ENCODE results near the gene ESYT3.

ESYT3 gene

GRCh38 chr3:138441256-138441655 lies 6.8 kb downstream of the ESYT3 start:
- no peaks in the 10 kb centered on the region for H3K79me2 ChIP-seq (ENCODE audit: insufficient read depth, low read depth)
- no peak overlapping the region for H2AFZ ChIP-seq (ENCODE audit: low read depth)
- no peak overlapping the region for H3K4me3 ChIP-seq (IDR thresholded peaks at IDR 0.05; ENCODE audit: insufficient read depth, low read depth, low read length)
- H3K27me3 ChIP-seq (ENCODE audit: insufficient read depth, low read depth): no peaks in the 10 kb centered on the region
- H3K36me3 ChIP-seq (ENCODE audit: insufficient read depth): no peaks in the 10 kb centered on the region
- no peaks in the 10 kb centered on the region for H3K4me1 ChIP-seq (ENCODE audit: low read depth, poor library complexity, severe bottlenecking)
- H3K27ac ChIP-seq: no peak overlapping the region
- no peaks in the 10 kb centered on the region for H4K20me1 ChIP-seq (ENCODE audit: insufficient read depth)
- no peak for TF ChIP-seq CTCF (conservative IDR thresholded peaks at IDR 0.05; ENCODE audit: low read depth, low read length)
- H3K4me2 ChIP-seq: no peak overlapping the region
- H3K9ac ChIP-seq: no peak overlapping the region

- no peaks in the 10 kb centered on the region for H3K36me3 ChIP-seq (ENCODE audit: insufficient read depth)
- no peak overlapping the region for H3K9ac ChIP-seq
- H3K4me1 ChIP-seq (ENCODE audit: low read depth, poor library complexity, severe bottlenecking): no peaks in the 10 kb centered on the region
- H2AFZ ChIP-seq (ENCODE audit: low read depth): no peak overlapping the region
- no peaks in the 10 kb centered on the region for H3K27me3 ChIP-seq (ENCODE audit: insufficient read depth, low read depth)
- H3K4me2 ChIP-seq: no peak overlapping the region
- no peaks in the 10 kb centered on the region for H3K79me2 ChIP-seq (ENCODE audit: insufficient read depth, low read depth)
- H3K4me3 ChIP-seq (IDR thresholded peaks at IDR 0.05; ENCODE audit: insufficient read depth, low read depth, low read length): no peak overlapping the region
- no peak overlapping the region for H3K27ac ChIP-seq
- no peaks in the 10 kb centered on the region for H4K20me1 ChIP-seq (ENCODE audit: insufficient read depth)
- TF ChIP-seq CTCF (conservative IDR thresholded peaks at IDR 0.05; ENCODE audit: low read depth, low read length): no peak
These were observed 7.3 kb downstream of the ESYT3 start for GRCh38 chr3:138441742-138442141.

- no peak overlapping the region for H3K4me2 ChIP-seq
- H3K27ac ChIP-seq: no peak overlapping the region
- H2AFZ ChIP-seq (ENCODE audit: low read depth): no peak overlapping the region
- H3K4me3 ChIP-seq (IDR thresholded peaks at IDR 0.05; ENCODE audit: insufficient read depth, low read depth, low read length): no peak overlapping the region
- H3K36me3 ChIP-seq (ENCODE audit: insufficient read depth): no peaks in the 10 kb centered on the region
- no peak overlapping the region for H3K9ac ChIP-seq
- no peaks in the 10 kb centered on the region for H3K4me1 ChIP-seq (ENCODE audit: low read depth, poor library complexity, severe bottlenecking)
- TF ChIP-seq CTCF (conservative IDR thresholded peaks at IDR 0.05; ENCODE audit: low read depth, low read length): no peak
- no peaks in the 10 kb centered on the region for H3K27me3 ChIP-seq (ENCODE audit: insufficient read depth, low read depth)
- no peaks in the 10 kb centered on the region for H4K20me1 ChIP-seq (ENCODE audit: insufficient read depth)
- H3K79me2 ChIP-seq (ENCODE audit: insufficient read depth, low read depth): no peaks in the 10 kb centered on the region
These were observed 8.0 kb downstream of the ESYT3 start for GRCh38 chr3:138442433-138442832.

- TF ChIP-seq CTCF (conservative IDR thresholded peaks at IDR 0.05; ENCODE audit: low read depth, low read length): no peak
- H3K4me1 ChIP-seq (ENCODE audit: low read depth, poor library complexity, severe bottlenecking): no peaks in the 10 kb centered on the region
- H4K20me1 ChIP-seq (ENCODE audit: insufficient read depth): no peaks in the 10 kb centered on the region
- no peaks in the 10 kb centered on the region for H3K27me3 ChIP-seq (ENCODE audit: insufficient read depth, low read depth)
- no peak overlapping the region for H3K9ac ChIP-seq
- H3K79me2 ChIP-seq (ENCODE audit: insufficient read depth, low read depth): no peaks in the 10 kb centered on the region
- H3K4me3 ChIP-seq (IDR thresholded peaks at IDR 0.05; ENCODE audit: insufficient read depth, low read depth, low read length): no peak overlapping the region
- H3K4me2 ChIP-seq: no peak overlapping the region
- no peak overlapping the region for H2AFZ ChIP-seq (ENCODE audit: low read depth)
- no peaks in the 10 kb centered on the region for H3K36me3 ChIP-seq (ENCODE audit: insufficient read depth)
- H3K27ac ChIP-seq: no peak overlapping the region
These were observed 8.7 kb downstream of the ESYT3 start for GRCh38 chr3:138443091-138443490.

Data from KMS-11 (cell line).